A549 (cell line): ENCODE results near the gene IPO4.

Source experiments
- CBX2 ChIP-seq: fragments of 200-600 bp; sonication (generic); IDR thresholded peaks from 2 replicates; pipeline ENCODE4 v1.6.1; 2016; ENCODE audit warnings: low read depth, mild to moderate bottlenecking, borderline replicate concordance
- CTCF ChIP-seq: fragments of >200 bp; sonication (Bioruptor Twin); formaldehyde crosslinking; IDR thresholded peaks from 3 replicates; pipeline ENCODE4 v1.5.1; 2016
- E2F6 ChIP-seq: IDR thresholded peaks from 2 replicates; pipeline ENCODE4 v1.6.1; 2012; ENCODE audit warnings: low read depth, borderline replicate concordance
- EP300 ChIP-seq, 2 experiments: fragments of >200 bp; sonication (Bioruptor Twin); formaldehyde crosslinking; IDR thresholded peaks; 2 replicates in 1 of 2; 3 replicates in 1 of 2; pipeline ENCODE4 v1.6.1; 2016 to 2017
- HDAC2 ChIP-seq: fragments of 200-600 bp; sonication (generic); IDR thresholded peaks from 2 replicates; pipeline ENCODE4 v1.6.1; 2016
- JUNB ChIP-seq: fragments of >200 bp; sonication (Bioruptor Twin); formaldehyde crosslinking; IDR thresholded peaks from 2 replicates; pipeline ENCODE4 v1.6.1; 2016
- MAFK ChIP-seq: fragments of 450-650 bp; IDR thresholded peaks from 2 replicates; pipeline ENCODE4 v1.6.1; 2014; ENCODE audit not compliant: partially characterized antibody
- MAZ ChIP-seq: fragments of 150-350 bp; IDR thresholded peaks from 2 replicates; pipeline ENCODE4 v1.6.1; 2014; ENCODE audit warnings: antibody characterized with exemption, low read depth, low read length, borderline replicate concordance
- NR3C1 ChIP-seq: fragments of >200 bp; sonication (Bioruptor Twin); formaldehyde crosslinking; IDR thresholded peaks from 3 replicates; pipeline ENCODE4 v1.6.1; 2017
- POLR2A ChIP-seq: IDR thresholded peaks from 2 replicates; pipeline ENCODE4 v1.6.1; 2012; ENCODE audit warnings: mild to moderate bottlenecking, low read length
- RNF2 ChIP-seq: fragments of 200-600 bp; sonication (generic); IDR thresholded peaks from 2 replicates; pipeline ENCODE4 v1.6.1; 2016; ENCODE audit warnings: low read depth, mild to moderate bottlenecking, antibody characterized with exemption, moderate library complexity, borderline replicate concordance
- ZNF302 ChIP-seq: fragments of 250-450 bp; sonication (Bioruptor Pico); IDR thresholded peaks from 2 replicates; pipeline ENCODE4 v1.9.0; 2021; ENCODE audit warnings: inconsistent platforms, mild to moderate bottlenecking, moderate library complexity

- TF ChIP-seq CTCF (no peak), ZNF302 (CRISPR knock-in tag) (no peak), RNF2 (no peak), NR3C1 (no peak), JUNB (no peak), E2F6 (no peak), HDAC2 (no peak), CBX2 (no peak), MAFK (no peak), MAZ (no peak), EP300 (IDR thresholded peaks at IDR 0.05) (no peak), POLR2A (no peak)
These were observed 48.3 kb upstream of the IPO4 start for GRCh38 chr14:24236689-24237462.
